ENCODE measurements around the gene CLIP3.
"Not testable (repeated sequence)": the region's sequence is repeated elsewhere in the genome, so short reads cannot be mapped to it uniquely, and the experiment has no call there.

Gene CLIP3

DNA sequence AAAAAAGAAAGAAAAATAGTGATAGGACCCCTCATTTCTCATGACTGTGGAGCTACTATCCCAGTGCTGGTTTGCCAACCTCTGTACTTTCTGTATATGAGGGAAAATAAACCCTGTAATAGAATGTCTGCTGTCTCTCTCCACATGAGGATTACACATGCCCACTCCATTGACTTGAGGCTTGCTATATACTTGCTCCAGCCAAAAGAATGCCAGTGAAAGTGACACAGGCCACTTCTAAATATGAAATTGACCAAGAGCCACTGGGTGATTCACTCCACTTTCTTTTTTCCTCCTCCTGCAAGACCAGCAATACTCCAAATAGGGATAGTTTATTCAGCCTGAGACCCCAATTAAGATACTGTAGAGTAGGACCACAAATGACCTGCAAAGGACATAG, 15.2 kb upstream of the CLIP3 start:
- DNase-seq = no peak

DNA sequence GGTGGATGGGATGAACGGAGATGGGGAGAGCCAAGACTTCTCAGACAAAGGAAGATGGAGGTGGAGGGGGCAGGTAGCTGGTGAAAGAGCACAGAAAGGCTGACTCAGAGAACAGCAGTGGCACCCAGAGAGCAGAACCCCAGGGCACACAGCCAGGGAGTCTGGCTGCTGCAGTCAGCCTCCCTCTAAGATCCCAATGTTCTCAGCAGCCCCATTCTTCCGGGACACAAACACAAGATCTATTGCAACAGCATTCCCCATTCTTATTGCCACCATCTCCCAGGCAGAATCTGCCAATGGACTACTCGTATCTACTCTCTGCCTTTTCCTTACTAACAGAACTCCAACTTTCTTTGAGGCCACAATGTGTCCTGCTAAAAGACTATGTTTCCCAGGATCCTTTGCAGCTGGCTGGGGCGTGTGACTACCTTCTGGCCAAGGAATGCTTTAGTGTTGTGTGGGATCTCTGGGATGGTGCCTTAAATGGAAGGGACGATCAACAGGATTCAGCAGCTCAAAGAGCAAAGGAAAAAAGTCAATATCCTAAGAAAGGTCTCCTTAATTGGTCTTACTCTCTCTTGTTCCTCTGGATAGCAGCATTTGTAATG, 13.9 kb upstream of the CLIP3 start:
- no peak for DNase-seq

DNA sequence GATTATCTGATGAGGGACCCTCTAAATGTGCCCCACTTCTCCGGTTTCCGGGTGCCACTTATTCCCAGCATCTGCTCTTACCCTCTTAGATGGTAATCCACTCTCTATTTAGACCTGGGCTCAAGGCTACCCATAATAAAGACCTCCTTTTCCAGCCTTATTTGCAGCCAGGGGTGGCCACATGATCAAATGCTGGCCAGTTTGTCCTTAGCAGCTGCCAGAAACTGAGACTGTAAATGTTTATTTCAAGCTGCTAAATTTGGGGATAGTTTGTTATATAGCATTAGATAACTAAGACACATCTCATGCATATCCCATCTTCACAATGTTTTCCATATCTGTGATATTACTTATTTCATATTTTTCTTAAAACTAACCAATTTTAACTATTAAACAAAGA, 11.3 kb upstream of the CLIP3 start:
- no peak for DNase-seq

DNA sequence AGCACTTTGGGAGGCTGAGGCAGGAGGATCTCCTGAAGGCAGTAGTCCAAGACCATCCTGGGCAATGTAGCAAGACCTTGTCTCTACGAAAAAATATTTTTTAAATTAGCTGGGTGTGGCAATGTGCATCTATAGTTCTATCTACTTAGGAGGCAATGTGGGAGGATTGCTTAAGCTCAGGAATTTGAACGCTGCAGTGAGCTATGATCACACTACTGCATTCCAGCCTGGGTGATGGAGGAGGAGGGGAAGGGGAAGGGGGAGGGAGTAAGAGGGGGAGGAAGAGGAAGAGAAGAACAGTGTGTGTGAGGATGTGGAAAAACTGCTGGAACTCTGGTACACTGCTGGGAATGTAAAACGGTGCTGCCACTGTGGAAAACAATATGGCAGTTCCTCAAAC, 9.2 kb upstream of the CLIP3 start:
- DNase-seq = peak; percentile 84

DNA sequence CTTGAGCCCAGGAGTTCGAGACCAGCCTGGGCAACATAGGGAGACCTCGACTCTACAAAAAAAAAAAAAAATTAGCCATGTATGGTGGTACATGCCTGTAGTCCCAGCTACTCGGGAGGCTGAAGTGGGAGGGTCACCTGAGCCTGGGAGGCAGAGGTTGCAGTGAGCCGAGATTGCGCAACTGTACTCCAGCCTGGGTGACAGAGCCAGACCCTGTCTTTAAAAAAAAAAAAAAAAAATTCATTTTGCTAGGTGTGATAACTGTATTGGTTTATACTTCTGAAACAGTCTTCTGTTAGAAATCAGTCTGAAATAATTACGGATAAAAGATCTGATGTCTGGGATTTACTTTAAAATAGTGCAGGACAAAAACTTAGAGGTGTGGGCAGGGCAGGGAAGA, 8.4 kb upstream of the CLIP3 start:
- not testable (repeated sequence) for DNase-seq

DNA sequence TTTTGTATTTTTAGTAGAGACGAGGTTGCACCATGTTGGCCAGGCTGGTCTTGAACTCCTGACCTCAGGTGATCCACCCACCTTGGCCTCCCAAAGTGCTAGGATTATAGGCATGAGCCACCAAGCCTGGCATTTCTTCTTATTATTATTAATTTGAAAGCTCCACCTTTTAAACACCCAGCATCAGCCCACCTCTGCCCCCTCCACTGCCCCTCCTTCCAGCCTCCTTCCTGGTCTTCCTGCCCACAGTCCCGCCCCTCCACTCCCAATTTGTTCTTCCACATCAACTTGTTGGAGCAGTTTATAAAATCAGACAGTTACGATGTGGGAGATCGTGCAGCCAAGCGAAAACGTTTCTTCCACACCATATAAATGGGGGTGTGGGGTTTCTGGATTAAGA, 7.8 kb upstream of the CLIP3 start:
- no peak for DNase-seq

DNA sequence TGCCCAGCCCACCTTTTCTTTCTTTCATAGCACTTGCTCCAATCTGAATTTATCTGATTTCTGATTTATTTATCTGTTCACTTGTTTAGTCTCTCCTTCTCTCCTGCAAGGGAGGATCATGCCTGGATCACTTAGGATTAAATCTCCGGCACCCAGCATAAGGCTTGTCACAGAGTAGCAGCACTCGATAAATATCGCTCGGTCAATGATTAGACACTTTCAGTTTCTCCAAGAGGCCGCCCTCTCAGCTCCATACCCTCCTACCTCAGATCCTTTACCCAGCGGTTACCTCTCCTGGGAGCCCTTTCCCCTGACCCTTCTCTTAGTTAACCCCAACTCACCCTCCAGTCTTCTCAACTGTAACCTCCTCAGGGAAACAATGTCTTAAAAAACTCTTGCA, 1.4 kb downstream of the CLIP3 start:
- no peak for DNase-seq

DNA sequence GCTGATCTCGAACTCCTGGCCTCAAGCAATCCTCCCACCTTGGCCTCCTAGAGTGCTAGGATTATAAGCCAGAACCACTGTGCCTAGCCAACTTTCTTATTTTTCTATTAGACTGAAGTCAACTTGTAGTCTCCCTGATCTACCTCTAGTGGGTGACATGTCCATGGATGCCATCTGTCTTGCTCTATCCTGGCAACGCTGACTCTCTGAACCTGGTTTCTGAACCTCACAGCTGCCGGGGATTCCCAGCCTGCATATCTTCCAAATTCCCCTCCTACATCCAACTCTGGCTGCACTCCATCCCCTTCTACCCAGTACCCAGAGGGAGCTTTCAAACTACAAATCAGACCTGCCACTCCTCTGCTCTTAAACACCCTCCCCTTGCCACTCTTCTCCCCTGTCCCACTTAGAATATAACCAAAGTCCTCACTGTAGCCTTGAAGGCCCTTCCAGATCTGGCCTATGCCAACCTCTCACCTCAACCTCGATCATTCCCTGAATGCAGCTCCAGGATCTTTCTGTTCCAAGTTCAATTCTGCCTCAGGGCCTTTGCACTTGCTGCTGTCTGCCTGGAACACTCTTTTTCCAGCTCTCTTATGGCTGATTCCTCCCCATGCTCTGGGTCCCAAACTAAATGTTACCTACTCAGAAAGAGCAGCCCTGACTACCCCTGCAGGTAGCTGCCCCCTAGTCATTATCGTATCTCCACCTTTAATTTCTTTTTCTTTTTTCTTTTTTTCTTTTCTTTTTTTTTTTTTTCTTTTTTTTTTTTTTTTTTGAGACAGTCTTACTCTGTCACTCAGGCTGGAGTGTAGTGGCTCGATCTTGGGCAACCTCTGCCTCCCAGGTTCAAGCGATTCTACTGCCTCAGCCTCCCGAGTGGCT, 2.2 kb downstream of the CLIP3 start:
- peak; percentile 15 for DNase-seq

DNA sequence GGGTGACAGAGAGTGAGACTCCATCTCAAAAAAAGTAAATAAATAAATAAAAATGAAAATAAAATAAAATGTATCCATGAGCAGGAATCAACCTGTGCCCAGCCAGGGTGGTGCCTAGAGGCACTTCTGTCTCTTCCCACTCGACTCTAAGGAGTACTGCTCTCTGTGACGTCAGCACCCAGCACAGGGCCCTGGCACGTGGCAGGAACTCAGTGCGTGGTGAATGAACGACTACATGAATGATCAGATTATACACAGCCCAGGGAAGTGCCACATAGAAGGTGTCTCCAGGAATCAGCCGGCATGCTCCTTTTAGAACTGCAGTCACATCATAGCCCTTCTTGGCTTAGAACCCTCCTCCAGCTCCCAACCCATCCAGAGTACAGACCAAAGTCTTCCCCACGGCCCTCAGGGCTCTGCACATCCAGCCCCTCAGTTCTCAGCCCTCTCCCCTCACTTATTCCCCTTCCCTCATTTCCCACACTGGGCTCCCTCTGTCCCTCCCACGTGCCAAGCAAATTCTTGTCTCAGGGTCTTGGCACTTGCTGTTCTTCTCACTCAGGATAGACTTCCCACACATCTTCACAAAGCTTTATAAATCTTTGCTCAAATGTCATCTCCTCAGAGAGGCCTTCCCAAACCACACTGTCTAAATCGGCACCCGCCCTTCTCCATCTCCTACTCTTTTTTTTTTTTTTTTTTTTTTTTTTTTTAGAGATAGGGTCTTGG, 4.2 kb downstream of the CLIP3 start:
- DNase-seq = no peak

DNA sequence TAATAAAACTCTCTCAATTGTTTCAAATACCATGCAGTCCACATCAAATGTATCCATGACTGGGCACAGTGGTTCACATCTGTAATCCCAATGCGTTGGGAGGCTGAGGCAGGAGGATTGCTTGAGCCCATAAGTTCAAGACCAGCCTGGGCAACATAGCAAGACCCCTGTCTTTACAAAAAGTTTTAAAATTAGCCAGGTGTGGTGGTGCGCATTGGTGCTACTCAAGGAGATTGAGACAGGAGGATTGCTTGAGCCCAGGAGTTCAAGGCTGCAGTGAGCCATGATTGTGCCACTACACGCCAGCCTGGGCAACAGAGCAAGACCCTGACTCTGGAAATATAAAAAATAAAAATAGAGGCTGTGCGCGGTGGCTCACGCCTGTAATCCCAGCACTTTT, 5.0 kb downstream of the CLIP3 start:
- DNase-seq = no peak

DNA sequence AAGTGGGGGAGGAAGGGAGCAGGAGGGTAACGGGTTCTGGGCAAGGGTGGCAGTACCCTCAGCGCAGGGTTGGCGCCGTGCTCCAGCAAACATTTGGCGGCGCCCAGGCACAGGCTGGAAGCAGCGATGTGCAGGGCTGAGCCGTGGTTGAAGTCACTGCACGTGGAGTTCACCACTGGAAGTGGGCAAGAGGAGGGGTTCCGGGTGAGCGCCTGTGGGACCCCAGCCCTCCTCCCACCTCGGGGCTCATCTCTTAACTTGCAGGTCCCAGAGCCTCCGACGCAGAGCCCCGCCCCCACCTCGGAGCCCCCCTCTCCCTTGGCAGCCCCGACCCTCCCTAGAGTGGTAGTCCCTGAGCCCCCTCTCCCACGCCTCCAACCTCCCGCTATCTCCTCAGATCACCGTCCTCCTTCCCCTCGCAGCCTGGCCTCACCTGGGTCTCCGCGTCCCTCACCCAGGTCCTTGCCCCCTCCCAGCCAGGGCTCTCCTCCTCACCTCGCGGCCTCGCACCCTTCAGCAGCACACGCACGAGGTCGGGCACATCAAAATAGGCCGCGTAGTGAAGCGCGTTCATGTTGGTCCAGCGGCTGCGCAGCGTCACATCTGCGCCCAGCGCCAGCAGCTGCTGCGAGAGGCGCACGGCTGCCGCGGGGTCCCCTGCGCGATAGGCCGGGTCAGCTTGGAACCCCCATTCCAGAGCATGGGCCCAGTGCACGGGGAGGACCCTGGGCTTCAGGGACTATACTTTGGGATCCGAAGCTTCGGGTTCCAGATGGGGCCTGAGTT, 6.4 kb downstream of the CLIP3 start:
- no peak for DNase-seq

DNA sequence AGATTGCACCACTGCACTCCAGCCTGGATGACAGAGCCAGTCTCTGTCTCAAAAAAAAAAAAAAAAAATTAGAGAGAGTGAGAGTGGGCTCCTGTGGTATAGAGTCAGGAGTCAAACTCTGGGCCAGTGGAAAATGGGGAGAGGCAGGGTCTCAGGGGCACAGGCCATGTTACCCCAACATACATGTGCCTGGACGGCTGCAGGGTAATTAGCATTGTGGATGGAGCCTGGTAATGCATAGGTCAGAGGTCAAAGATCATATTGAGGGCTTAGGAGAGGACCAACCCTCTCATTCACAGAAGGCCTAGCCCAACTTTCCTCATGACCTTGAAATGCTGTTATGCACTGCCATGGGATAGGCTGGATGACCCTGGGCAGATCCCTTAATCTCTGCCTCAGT, 7.1 kb downstream of the CLIP3 start:
- DNase-seq = no peak

DNA sequence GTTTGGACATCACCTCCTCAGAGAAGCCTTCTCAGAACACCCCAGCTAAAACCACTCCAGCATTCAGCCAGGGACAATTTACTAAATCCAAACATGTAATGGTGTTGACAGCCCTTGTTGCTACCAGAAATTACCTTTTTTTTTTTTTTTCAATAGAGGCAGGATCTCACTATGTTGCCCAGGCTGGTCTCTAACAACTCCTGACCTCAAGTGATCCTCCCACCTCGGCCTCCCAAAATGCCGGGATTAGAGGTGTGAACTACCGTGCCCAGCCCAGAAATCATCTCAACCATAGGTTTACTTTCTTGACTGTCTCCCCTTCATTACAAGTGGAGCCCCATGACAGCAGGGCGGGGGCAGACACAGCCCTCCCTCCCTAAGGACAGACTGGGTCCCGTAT, 9.2 kb downstream of the CLIP3 start:
- DNase-seq = no peak

DNA sequence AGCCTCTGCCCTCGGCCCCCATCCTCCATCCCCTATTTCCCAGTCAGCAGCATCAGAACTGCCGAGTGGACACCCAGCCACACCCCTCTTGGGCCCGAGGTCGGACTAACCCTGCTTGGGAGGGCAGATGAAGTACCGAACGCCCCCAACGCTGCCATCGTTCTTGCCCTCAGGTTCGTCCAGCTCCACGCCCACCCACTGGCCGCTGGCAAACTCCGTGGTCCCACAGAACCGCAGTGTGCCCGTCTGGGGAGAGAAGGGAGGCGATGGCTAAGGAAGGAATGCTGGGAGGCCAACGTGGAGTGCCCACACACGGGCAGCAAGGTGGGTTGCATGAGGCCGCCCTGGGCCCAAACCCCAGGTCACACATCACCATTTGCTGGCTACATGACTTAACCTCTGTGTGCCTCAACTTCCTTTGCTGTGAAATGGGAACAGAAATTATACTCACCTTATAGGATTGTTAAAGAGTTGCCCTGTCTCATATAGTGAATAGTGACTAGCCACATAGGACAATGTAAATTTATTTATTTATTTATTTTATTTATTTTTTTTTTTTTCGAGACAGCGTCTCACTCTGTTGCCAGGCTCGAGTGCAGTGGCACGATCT, 13.5 kb downstream of the CLIP3 start:
- DNase-seq = no peak

DNA sequence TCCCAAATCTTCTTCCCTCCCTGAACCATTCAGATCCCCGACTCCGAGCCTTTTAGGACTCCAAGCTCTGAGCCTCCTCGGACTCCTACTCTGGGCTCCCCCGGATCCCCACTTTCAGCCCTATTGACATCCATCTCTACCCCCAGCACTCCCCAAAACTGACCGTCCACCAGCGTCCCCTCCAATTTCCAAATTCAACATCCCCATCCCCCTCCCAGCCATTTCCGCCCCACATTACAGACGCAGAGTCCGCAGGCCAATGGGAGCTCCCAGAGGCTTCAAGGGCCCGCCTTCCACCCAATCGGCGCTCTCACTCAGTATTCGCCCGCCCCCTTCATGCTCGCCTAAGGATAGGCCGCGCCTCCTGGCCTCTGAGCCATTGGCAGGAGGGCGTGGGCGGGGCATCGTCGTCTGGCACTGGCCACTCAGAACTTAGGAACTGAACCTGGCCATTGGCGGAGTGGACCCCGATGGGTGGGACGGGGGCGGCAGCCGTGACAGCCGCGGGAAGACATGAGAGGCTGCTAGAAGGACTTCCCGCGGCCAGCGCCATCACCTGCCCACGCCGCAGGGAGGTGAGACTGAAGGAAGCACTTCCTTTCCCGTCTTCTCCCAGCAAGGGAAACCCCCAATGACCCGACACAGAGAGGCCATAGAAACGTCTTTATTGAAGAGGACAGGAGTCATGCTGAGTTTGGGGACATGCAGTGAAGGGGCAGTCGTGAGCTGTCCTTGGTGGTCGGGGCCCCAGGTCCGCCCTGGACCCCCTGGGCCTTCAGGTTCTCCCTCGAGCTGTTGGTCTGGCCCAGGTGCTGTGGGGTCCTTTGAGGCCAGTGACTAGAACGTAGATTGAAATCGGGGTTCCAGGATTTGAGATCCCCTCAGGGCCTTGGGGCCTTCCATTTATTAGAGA, 18.4 kb downstream of the CLIP3 start, which contains the start of gene ALKBH6:
Gene ALKBH6 (minus strand): TSS at position 202 of the 913 bp plus-strand sequence. CDS start 816 bp downstream, outside the sequence.
- peak; percentile 99 for DNase-seq

DNA sequence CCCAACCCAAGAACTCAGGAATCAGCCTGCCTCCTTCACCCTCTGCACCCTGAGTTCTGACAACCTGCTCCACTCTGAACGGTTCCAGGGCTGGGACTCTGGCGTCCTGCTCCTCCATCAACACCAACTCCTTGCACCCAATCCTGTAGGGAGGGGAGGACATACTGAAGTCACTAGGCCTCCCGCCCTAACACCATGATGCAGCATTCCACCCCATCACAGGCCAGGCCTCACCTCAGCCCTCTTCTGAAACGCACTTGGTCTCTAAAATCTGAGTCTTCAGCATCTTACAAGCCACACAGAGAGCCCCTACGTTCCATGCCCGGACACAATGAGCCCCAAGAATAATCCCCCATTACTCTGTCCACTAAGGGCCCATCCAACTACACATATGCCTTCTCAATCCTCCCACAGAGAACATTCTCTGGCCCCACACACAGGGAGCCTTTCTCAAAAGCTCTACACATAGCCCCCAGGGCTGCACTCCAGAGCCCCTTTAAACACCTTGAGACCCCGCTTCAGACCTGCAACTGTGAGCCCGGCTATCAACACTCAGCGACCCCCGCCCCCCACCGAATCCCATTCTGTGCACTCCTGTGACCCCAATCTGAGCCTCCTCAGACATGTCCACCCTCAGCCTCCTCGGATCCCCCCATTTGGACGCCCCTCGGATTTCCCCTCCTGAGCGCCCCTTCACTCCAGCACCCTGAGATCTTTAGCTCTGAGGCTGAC, 19.2 kb downstream of the CLIP3 start:
- DNase-seq = no peak

DNA sequence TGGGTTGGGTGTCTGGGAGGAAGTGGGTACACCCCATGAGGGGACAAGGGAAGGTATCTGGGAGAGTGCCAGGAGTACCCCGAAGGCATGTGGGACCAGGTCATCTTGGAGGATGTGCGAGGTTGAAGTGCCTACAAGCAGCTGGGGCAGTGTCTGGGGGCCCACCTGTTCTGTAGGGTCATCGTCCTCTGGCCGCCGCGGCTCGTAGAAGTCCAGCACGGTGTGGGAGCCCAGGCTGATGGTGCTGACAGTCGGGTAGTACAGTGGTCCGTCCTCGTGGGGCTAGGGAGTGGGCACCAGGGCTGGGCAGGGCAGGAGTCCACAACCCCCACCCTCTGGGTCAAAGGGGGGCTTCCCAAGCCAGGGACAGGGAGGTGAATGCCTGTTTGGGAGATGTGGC, 22.3 kb downstream of the CLIP3 start:
- no peak for DNase-seq

DNA sequence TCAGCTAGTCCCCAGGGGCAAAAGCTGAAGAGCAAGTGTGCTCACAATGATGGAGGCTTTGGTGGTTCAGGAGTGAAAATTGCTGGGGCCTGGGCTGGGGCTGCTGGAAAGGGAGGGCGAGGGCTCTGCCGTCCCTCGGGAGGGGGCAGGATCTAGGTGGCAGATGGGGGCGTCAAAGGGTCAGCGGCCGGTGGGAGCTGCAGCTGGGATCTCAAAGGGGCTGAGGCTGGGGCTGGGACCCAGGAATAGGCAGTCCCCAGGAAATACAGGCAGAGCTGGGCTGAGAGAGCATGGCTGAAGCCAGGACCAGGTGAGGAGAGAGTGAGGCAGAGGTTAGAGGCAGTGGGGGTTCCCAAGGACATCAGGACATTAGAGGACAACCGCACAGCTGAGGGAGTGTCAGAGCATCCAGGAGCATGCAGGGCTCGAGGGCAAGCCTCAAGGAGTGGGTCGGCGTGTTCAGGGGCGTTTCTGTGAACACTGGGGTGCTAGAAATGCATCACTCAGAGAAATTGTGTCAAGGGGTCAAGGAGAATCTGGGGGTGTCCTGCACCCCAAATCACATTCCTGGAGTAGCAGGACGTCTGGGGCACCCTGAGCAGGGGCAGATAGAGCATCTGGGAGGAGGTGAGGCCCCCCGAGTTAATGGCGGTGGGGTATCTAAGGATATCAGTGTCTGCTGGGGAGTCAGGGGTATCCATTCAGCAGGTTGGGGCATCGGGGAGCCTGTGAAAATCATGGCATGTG, 22.9 kb downstream of the CLIP3 start:
- DNase-seq = no peak

DNA sequence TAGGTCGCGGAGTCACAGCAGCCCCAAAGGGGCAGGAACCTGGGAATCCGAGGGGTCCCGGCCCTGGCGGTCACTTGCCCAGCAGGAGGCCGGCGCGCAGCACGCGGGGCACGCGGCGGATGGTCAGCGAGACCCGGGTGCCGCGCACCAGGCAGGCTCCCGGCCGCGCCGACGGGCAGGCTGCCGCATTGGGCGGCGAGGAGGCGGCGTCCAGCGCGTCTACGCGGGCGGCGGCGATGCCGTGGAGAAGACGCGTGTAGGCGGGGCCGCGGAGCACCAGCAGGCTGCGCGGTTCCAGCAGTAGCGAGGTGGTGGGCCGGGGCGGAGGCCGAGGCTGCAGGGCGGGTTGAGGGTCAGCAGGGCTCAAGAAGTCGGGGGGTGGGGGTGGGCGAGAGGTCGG, 23.5 kb downstream of the CLIP3 start:
- peak; percentile 53 for DNase-seq

Measured in fibroblast of skin of back (primary cell).